Cortex of kidney (tissue), 1 donor: ENCODE data around the gene ALKBH7.
"Not testable (repeated sequence)": the region's sequence is repeated elsewhere in the genome, so short reads cannot be mapped to it uniquely, and the experiment has no call there.

Experiments
- DNase-seq: peaks from one replicate; lab custom pipeline; 2025; lab: John Stamatoyannopoulos, UW

Gene ALKBH7, protein sequence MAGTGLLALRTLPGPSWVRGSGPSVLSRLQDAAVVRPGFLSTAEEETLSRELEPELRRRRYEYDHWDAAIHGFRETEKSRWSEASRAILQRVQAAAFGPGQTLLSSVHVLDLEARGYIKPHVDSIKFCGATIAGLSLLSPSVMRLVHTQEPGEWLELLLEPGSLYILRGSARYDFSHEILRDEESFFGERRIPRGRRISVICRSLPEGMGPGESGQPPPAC

DNA sequence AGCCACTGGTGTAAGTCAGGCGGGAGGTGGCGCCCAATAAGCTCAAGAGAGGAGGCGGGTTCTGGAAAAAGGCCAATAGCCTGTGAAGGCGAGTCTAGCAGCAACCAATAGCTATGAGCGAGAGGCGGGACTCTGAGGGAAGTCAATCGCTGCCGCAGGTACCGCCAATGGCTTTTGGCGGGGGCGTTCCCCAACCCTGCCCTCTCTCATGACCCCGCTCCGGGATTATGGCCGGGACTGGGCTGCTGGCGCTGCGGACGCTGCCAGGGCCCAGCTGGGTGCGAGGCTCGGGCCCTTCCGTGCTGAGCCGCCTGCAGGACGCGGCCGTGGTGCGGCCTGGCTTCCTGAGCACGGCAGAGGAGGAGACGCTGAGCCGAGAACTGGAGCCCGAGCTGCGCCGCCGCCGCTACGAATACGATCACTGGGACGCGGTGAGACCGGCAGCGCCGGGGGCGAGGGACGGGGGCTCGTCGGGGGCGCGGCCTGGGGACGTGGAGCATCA lies at the start of gene ALKBH7:
ALKBH7 (plus strand) TSS at position 201 of the 502 bp plus-strand sequence; CDS start at position 228, 27 bp downstream.
- DNase-seq = peak; percentile 50

DNA sequence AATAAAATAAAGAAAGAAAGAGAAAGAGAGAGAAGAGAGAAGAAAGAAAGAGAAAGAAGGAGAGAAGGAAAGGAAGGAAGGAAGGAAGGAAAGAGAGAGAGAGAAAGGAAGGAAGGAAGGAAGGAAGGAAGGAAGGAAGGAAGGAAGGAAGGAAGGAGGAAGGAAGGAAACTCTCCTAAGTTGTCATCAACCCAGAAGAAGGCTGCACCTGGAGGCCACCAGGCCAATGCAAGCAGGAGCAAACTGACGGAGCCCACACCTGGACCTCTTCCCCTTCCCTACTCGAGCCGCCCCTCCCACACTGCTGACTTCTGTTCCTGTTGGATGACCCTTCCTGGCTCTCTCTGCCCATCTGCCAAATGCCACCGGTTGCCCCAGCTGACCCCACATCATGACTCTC lies 47.8 kb upstream of the ALKBH7 start:
- DNase-seq = no peak

DNA sequence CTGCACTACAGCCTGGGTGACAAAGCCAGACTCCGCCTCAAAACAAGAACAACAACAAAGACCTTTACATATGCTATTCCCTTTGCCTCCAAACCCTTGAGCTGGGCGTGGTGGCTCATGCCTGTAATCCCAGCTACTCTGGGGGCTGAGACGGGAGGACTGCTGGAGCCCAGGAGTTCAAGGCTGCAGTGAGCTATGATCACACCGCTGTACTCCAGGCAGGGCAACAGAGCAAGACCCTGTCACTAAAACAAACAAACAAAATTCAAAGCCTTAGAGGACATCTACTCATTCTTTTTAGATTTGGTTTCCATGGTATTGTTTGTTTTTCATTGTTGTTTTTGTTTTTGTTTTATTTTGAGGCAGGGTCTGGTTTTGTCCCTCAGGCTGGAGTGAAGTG lies 47.0 kb upstream of the ALKBH7 start:
- no peak for DNase-seq

DNA sequence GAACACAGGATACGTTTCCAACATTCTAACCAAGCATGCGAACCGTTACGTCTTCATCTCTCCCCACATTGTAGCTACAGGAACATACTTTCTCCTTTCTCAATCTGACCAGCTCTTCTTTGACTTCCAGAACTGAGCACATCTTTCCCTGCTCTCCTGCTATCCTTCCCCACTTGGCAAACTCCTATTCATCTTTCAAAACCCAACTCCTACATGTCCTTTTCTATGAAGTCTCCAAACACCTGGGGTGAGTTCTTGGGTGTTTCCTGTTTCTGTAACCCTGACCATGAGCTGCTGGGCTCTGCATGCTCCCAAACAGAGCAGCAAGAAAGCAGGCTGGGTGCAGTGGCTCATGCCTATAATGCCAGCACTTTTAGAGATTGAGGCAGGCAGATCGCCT lies 45.8 kb upstream of the ALKBH7 start:
- DNase-seq = no peak

DNA sequence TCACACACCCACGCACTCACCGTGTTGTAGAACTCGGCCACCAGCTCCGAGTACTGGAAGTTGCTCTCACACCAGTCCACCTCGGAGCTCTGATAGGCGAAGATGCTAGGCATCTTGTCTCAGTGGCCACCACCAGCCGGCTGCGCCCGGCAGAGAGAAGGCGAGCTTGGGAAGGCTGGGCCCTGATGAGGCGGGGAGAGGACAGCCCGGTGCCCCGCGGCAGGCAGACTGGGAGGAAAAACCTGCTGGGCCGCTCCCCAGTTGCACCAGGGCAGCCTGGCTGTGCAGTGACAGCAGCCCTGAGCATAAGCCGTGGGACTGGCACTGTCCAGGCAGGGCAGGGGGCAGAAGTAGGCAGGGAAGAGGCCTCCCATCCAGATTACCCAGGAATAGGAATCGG lies 39.2 kb upstream of the ALKBH7 start, which contains the start of gene ACER1:
ACER1 (minus strand) TSS at position 174 of the 400 bp plus-strand sequence; CDS start at position 113, 61 bp downstream.
- no peak for DNase-seq

DNA sequence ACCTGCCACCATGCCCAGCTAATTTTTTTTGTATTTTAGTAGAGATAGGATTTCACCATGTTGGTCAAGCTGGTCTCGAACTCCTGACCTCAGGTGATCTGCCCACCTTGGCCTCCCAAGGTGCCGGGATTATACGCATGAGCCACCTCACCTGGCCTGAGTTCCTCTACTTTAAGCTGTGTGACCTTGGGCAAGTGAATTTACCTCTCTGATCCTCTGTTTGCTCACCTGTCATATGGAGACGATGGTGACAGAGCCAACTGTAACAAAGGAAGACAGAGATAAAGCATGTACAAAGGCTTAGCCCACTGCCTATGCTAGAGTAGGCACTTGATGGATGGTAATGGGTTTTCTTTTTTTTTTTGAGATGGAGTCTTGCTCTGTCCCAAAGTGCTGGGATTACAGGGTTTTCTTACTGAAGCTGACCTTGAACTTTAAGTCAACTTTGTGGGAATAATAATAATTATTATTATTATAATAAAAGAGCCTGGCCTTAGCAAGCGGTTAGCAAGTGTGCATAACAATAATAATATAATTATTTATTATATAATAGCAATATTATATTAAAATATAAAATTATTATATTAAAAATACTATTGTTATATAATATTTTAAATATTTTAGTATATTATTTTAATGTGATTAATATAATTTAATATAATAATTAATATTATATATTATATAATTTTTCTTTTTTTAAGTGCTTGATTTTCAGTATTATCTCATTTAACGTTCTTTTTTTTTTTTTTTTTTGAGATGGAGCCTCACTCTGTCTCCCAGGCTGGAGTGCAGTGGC lies 37.9 kb upstream of the ALKBH7 start:
- DNase-seq = no peak

DNA sequence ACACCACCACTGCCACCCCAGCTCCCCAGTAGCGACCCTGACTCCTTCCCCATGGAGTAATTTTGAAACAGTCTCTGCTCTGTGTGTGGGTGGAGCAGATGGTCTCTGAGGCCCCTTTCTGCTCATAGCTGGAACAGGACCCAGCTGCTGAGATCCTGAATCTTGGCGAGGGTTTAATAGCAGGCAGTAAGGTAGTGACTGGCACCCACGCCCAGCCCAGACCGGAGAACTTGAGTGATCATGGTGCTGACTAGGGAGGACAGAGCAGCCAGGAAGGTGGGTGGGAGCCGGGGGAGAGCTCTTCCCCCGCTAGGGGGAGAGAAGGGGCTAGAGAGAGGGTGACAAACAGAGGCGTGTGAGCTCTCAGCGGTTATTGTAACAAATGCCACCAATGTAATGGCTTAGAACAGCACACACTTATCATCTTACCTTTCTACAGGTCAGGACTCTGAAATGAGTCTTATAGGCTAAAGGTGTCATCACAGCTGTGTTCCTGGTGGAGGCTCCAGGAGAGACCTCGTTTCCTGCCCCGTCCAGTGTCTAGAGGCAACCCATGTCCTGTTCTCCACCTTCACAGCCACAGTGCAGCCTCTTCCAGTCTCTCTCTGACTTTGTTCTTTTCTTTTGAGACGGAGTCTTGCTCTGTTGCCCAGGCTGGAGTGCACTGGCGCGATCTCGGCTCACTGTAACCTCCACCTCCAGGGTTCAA lies 31.9 kb upstream of the ALKBH7 start:
- DNase-seq = no peak

DNA sequence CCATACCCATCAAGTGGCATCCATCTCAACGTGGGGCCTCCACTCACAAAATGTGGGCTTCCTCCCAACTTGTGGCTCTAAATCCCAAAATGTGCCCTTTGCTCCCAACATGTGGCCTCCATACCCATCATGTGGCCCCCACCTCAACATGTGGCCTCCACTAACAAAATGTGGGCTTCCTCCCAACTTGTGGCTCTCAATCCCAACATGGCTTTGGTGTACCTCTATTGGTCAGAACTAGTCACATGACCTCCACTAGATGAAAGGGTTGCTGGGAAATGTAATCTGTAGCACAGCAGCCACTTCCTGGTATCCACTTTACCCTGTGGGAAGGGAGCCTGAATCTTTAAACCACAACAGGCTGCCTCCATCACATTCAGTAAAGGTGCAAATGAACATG lies 29.1 kb upstream of the ALKBH7 start:
- no peak for DNase-seq

DNA sequence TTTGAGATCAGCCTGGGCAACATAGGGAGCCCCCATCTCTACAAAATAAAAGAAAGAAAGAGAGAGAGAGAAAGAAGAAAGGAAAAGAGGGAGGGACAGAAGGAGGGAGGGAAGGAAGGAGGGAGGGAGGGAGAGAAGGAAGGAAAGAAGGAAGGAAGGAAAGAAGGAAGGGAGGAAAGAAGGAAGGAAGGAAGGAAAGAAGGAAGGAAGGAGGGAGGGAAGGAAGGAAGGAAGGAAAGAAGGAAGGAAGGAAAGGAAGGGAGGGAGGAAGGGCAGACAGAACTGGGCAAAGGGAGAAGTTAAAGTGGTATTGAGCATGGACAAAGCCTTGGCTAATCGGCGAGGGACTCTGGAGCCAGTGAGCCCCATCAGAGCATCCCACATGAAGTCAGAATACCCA lies 23.3 kb upstream of the ALKBH7 start:
- not testable (repeated sequence) for DNase-seq

DNA sequence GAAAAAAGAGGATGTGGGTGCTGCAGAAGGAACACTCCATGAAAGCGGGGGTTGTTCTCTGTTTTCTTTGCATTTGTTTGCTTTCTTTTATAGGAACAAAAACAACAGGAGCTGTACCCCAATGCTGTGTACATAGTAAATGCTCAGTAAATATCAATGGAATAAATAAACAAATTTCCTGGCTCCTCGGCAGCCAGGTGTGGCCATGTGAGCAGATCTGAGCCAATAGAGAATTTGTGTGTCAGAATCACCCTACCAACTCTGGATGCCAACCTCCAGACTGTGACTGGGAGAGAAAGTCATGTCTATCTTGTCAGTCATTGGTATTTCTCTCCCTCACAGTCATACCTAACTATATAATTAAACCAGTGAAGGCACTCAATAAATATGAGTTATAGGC lies 21.9 kb upstream of the ALKBH7 start:
- no peak for DNase-seq

DNA sequence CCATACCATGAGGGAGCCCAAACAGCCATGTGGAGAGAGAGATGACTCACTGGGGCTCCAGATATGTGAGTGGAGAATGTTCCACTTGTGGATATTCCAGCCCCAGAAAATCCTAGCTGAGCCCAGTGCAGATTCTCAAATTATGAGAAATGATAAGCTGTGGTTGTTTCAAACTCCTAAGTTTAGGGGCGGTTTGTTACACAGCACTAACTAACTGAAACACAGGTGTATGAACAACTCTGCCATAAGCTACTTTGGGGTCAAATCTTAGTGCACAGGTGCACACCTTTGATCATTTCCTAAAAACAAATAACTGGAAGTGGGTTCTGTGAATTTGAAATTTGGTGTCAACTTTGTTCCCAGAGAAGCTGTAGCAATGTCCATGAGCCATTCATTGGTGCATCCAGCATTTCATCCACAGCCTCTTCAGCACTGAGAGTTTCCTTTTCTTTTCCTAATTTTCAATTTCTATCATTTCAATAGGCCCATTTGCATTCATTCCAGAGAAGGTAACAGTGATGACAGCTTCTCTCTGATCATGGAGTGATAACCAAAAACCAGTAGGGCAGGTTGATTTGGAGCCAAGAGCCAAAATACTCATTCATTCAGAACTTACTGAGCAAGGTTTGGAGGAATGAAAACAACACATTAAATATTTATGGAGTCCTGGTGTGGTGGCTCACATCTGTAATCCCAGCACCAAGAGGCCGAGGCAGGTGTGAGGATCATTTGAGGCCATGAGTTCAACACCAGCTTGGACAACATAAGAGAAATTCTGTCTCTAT lies 20.0 kb upstream of the ALKBH7 start:
- no peak for DNase-seq

DNA sequence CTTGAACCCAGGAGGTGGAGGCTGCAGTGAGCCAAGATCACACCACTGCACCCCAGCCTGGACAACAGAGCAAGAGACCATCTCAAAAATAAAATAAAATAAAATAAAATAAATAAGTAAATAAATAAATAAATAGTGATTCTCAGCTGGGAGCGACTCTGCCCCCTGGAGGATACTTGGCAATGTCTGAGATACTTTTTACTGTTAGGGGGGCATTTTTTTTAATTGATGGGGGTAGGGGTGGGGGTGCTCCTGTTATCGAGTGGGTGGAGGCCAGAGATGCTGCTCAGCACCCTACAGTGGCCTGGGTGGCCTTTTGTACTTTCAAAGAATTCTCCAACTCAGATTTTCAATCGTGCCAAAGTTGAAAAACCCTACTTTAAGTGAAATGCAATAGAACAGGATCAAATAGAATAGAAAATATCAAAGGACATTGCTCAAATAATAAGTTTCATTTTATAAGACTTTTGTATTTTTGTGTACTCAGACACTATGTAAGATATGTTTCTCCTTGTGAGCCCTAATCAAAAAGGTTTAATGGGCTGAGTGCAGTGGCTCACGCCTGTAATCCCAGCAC lies 18.4 kb upstream of the ALKBH7 start:
- DNase-seq = no peak

DNA sequence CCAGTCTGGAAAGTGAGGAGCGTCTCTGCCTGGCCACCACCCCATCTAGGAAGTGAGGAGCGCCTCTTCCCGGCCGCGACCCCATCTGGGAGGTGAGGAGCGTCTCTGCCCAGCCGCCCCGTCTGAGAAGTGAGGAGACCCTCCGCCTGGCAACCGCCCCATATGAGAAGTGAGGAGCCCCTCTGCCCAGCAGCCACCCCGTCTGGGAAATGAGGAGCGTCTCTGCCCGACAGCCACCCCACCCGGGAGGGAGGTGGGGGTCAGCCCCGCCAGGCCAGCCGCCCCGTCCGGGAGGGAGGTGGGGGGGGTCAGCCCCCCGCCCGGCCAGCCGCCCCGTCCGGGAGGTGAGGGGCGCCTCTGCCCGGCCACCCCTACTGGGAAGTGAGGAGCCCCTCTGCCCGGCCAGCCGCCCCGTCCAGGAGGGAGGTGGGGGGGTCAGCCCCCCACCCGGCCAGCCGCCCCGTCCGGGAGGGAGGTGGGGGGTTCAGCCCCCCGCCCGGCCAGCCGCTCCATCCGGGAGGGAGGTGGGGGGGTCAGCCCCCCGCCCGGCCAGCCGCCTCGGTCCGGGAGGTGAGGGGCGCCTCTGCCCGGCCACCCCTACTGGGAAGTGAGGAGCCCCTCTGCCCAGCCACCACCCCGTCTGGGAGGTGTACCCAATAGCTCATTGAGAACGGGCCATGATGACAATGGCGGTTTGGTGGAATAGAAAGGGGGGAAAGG lies 17.1 kb upstream of the ALKBH7 start:
- not testable (repeated sequence) for DNase-seq

DNA sequence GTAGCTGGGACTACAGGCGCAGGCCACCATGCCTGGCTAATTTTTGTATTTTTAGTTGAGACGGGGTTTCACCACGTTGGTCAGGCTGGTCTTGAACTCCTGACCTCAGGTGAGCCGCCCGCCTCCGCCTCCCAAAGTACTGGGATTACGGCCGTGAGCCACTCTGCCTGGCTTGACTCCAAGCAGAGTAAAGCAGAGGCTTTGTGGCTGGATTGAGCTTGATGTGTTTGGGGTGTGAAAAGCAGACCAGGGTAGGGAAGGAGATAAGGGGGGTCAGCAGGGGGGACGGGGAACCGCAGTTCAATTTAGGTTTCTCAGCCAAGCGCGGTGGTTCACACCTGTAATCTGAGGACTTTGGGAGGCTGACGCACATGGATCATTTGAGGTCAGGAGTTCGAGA lies 15.4 kb upstream of the ALKBH7 start:
- DNase-seq = no peak

DNA sequence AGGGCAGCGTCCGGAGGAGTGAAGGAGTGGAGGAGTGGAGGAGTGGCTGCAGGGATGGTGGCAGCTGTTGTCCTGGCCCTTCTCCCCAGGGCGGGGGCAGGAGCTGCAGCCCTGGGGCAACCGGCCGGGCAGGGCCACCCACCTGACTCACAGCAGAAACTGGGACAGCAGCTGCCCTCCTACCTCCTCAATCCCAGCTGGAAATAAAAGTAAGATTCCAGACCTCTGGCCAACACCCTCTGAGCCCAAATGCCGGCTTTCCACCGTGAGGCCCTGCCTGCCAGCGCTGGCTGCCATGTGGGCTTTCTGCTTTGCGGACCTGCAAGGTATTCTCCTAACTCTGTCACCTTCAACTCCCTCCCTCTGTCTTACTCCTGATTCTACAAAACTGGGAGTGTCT lies 14.6 kb upstream of the ALKBH7 start:
- no peak for DNase-seq

DNA sequence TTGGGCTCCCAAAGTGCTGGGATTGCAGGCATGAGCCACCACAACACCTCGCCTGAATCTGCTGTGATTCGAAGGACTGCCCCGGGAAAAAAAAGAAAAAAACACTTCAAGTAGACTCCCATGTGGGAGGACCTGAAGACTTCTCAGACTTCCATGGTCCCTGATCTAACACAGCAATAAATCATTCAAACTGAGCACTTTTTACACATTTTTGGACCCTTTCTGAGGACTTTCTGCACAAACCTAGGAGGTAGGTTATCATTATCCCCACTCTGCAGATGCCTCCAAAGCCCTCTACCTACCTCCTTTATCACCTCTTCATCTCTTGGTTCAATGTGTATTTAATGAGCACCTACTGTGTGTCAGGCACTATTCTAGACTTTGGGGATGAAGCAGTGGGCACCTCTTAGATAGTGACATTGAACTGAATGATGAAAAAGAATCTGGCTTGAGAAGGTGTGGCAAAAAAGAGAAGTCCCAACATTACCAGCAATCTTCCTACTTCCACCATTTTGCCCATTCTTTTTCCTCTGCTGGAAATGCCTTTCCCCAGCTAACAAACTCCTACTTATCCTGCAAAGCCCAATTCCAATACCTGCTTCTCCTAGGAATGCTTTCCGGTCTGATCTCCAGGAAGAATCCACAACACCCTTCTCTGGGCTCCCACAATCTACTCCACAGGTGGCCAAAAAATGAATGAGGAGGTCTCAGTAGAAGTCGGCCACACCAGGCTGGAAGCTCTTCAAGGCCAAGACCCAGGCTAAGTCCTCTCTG lies 12.8 kb upstream of the ALKBH7 start:
- DNase-seq = no peak

DNA sequence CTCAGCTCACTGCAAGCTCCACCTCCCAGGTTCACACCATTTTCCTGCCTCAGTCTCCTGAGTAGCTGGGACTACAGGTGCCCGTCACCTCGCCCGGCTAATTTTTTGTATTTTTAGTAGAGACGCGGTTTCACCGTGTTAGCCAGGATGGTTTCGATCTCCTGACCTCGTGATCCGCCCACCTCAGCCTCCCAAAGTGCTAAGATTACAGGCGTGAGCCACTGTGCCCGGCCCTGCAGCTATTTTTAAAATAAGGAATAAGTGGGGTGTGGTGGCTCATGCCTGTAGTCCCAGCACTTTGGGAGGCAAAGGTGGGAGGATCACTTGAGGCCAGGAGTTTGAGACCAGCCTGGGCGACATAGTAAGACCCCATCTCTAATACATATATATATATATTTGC lies 12.1 kb upstream of the ALKBH7 start:
- not testable (repeated sequence) for DNase-seq

DNA sequence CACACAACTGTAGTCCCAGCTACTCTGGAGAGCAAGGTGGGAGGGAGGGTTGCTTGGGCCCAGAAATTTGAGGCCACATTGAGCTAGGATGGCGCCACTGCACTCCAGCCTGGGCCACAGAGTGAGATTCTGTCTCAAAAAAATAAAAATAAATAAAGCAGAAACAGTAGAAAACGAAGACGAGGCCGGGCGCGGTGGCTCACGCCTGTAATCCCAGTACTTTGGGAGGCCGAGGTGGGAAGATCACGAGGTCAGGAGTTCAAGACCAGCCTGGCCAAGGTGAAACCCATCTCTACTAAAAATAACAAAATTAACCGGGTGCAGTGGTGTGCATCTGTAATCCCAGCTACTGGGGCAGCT lies 11.8 kb upstream of the ALKBH7 start:
- DNase-seq = not testable (repeated sequence)

DNA sequence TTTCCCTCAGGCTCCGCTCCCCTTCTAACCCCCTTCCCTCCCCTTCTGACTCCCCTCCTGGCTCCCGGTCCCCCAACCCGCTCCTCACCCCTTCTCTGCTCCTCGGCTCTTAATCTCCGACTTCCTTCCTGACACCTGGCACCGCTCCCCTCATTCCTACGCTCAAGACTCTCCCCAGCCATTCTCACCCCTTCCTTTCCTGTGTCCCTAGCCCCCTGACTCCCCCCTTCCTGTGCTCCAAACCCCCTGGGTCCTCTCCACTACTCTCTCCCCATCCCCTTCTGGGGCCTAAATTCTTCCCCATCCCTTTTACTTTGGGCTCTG lies 10.6 kb upstream of the ALKBH7 start:
- DNase-seq = no peak

DNA sequence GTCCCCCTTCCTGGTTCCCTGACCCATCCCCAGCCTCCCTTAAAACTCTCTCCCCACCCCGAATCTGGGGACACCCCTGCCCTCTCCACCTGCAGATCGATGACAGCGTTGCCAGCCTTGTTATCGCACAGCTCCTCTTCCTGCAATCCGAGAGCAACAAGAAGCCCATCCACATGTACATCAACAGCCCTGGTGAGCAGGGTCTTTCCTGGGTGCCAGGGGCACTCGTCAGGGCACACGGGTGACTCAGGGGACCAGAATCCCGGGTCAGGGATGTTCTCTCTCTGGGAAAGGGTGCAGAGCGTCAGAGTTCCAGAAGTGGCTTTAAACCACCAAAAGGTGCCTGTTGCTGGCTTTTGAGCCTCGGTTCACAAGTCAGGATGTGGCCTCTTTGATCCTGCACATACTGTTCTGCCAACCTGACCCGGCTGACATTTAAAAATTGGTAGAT lies 10.2 kb upstream of the ALKBH7 start:
- no peak for DNase-seq
